GM19324 (cell line): ENCODE results near the gene MUTYH.

Experiments used
- ATAC-seq: cut with Tn5 transposase; IDR thresholded peaks from one replicate; pipeline ENCODE4 v1.9.1; 2021; ENCODE audit warnings: mild to moderate bottlenecking, moderate library complexity; ENCODE audit not compliant: unreplicated experiment, low FRiP score

MUTYH gene

GRCh38 chr1:45351508-45351907 is 11.3 kb upstream of the MUTYH start:
- no peak for ATAC-seq

DNA sequence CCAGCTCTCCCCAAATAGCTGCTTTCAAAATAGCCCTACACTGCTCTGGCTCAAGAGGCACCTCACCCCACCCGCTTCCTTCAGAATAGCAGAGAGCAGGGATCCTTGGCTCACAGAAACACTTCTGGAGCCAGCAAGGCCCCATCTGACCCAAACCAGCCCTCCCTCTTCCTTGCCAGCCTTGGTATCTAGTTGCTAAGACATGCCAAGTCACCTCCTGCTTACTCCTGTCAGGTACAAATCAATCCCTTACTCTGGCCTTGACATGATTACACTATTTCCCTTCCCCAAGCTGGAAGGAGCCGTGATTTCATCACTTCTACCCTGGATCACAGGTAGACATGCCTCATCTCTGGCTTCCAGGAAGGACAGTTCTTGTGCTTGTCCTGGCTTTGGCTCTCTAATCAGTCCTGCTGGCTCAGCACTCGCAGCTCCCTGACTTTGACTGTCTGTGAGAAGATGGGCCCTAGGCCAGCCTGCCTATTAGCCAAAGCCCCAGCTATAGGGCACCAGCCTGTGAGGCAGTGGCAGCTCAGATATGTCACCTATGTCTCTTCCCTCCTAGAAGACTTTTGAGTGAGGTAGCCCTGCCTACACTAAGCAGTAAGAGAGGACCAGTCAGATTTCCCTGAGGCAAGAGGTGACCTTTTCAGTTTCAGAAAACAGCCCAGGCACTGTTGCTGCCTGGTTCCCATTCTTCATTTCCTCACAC is 8.9 kb upstream of the MUTYH start:
- ATAC-seq, result no peak

- no peak for ATAC-seq
Observed at GRCh38 chr1:45348609-45348965, 8.3 kb upstream of the MUTYH start.

- ATAC-seq, result no peak
Observed at GRCh38 chr1:45348020-45348419, 7.8 kb upstream of the MUTYH start.

DNA sequence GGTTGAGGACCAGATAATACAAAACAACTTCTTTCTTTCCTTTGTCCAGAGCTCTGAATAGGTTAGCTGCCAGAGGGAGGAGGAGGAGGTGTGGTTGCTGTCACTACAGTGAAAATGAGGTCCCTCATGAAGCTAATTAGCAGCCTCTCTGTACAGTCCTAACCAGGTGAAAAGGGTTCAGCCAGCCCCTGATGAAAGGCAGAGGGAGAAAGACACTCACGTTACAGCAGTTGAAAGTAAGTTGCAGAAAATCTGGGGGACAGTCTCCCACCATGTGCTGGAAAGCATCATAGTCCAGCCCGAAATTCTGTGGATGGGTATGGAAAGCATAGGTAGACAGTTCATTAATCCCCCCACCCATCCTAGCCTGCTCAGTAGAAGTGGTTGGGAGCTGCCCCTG is 6.2 kb upstream of the MUTYH start:
- ATAC-seq, result no peak

- no peak for ATAC-seq
Observed at GRCh38 chr1:45345014-45345413, 4.8 kb upstream of the MUTYH start.

DNA sequence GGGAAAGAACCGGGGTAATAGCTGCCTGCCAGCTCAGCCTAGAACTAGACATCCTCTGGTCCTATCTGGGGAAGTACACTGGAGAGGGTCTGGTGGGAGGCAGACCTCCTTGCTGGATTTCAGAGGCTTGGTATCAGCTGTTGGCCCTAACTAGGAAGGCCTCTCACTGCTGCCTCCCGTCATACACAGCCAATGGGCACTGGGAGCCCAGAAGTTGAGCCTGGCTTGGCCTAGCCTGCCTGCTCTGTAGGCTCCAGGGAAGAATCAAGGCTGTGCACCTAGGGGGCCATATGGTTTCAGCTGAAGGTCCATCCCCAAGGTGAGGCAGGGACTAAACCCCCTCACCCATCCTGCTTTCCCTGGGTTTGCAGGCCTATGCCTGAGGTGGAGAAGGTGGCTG is 4.3 kb upstream of the MUTYH start:
- no peak for ATAC-seq

GRCh38 chr1:45340816-45341466 is 701 bp upstream of the MUTYH start:
- ATAC-seq, result no peak

GRCh38 chr1:45337630-45338325 is 2.5 kb downstream of the MUTYH start:
- ATAC-seq, result no peak

DNA sequence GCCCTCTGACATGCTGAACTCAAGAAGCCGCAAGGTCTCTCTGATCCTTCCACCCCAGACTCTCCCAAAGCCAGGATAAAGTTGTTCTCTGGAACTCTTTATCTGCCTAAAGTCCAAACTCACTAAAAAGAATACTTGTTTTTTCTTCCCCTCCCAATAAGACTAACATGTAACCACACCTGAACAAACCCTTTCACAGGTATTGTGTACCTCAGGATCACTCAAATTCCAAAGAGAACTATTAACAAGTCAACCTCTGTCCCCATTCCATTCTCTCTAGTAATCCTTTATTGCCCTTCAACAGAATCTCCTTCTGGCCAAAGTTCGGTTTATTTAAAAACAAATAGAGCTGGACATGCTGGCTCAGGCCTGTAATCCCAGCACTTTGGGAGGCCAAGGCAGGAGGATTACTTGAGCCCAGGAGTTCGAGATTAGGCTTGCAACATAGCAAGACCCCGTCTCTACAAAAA is 4.3 kb downstream of the MUTYH start:
- no peak for ATAC-seq

DNA sequence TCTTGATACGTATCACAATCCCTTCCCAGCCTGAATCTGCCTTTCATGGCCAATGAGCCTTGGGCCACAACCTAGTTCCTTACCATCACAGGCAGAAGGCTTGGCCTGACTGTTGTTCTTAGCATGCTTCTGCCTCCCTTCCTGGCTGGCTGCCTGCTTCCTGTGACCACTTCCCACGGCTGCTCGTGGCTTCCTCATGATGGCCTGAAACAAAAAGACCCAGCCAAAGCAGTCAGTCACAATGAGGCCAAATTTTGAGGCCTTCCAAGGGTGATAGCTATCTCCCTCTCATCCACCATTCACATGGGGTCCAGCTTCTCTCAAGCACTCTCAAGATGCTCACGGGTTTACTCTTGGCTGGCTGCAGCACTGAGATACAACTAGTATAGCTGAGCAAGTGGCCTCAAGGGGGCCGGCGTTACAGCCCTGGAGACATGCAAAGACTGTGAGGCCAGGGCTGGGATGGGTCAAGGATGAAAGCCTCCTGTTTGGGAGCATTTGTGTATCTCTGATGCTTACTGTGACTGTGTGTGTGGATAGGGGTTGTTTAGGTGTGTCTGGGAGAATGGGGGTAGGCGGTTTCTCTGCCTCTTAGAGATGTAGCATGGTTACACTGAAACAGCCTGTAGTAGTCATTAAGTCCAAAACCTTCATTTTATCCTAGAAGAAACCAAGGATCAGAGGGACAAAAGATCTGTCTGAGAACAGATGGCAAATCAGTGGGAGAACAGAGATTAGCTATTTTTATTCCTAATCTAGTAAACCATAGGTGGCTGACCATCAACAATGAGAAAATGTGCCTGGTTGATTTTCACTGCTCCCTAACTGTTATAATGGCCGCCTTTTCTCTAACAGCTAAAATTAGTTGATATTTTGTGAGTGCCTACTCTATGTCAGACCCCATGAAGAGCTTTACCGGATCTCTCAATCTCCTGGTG is 5.7 kb downstream of the MUTYH start:
- ATAC-seq, result no peak

DNA sequence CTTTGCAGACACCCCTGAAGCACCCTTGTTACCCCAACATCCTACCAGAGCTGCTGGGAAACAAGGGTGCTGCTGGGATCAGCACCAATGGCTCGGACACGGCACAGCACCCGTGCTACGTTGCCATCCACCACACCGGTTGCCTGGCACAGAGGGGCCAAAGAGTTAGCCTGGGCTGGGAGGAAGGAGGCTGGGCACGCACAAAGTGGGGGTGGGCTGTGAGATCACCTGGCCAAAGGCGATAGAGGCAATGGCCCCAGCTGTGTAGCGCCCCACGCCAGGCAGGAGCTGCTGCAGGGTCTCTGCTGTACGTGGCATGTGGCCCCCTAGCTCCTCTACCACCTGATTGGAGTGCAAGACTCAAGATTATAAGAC is 7.9 kb downstream of the MUTYH start:
- ATAC-seq, result no peak

- no peak for ATAC-seq
Observed at GRCh38 chr1:45331436-45332345, 8.5 kb downstream of the MUTYH start.

- no peak for ATAC-seq
Observed at GRCh38 chr1:45329445-45329844, 10.8 kb downstream of the MUTYH start.

DNA sequence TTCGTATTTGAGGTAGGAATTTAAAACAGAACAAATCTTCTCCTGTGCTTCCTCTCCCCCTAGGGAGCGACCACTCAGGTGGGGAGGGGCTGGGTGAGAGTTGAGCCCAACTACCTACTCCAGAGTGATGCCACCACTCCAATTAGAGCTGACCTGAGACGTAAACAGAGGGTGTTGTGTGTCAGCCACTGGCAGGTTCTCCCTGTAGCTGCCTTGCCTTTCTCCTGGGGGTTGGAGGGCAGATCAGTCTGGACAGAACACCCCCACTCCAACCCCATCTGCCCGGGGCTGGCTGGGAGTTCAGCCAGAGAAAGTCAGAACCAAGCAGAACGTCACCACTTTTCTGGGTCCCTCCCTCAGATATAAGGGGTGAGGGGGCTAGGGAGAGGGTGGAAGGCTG is 11.6 kb downstream of the MUTYH start:
- ATAC-seq, result no peak

- no peak for ATAC-seq
Observed at GRCh38 chr1:45327644-45328515, 12.4 kb downstream of the MUTYH start.

DNA sequence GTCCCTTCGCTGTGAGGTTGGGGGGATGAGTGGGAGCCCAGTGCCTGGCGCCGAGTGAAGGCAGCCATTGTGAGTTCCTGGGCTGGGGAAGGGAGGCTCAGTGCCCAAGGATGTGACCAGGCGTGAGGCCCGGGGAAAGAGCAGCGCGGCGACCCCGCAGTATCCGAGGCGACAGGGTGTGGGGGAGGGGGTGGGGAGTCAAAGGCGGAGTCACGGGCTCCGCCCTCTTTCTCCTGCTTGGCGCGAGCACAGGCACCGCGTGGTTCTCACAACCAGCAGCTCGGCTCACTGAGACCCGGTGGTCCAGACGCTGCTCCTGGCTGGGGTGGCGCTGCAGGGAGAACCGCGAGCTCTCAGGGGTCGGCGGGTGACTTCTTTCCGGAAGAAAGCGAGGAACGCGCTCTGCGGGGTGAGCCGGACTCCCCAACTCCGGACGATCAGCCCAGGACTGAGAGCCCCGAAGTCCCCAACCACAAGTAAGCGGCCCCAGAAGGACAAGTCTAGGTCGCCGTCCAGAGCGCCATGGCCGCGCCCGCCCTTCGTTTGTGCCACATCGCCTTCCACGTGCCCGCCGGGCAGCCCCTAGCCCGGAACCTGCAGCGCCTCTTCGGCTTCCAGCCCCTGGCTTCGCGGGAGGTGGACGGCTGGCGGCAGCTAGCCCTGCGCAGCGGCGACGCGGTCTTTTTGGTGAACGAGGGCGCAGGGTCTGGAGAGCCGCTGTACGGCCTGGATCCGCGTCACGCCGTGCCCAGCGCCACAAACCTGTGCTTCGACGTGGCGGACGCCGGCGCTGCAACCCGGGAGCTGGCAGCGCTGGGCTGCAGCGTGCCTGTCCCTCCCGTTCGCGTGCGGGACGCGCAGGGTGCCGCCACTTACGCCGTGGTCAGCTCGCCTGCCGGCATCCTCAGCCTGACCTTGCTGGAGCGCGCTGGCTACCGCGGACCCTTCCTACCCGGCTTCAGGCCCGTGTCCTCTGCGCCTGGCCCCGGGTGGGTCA is 13.3 kb downstream of the MUTYH start, which contains the start of gene HPDL:
Gene HPDL, plus strand, starts transcription at position 269 of the 997 bp plus-strand sequence. Its CDS starts 254 bp downstream, at position 523.
- ATAC-seq, result no peak
